Measurements from ENCODE around the gene WSB1.

Gene WSB1

DNA sequence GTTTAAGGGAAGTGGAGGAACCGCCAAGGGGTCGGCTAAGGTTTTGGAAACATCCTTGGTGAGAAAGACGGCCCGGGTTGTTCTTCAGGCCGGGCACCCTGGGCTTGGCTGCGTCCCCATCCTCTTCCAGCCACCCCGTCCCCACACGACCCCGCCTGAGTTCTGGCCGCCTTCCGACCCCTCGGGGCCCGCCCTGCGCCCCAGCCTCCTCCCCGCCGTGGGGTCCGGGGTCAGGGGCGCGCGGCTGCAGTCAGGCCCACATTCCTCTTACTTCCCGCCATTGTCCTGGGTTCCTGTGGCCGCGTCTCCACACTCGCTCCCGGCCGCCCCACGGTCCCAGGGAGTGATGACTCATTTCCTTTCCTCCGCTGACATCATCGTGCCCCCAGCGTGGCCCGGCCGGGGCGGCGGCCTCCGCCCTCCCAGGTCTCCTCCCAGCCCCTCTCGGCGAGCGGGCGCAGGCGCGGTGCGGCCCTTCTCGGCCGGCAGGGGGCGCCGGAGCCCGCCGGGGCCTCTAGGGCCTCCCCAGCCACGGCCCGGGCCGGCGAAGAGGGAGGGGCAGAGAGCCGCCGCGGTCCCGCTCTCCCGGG, 59.6 kb downstream of the WSB1 start (continued):
- TF ChIP-seq IKZF3 (tag by site-specific recombination; IDR thresholded peaks at IDR 0.05) (peak; percentile 99), ZNF366 (tag by site-specific recombination; conservative IDR thresholded peaks at IDR 0.05) (peak; percentile 60; the same call in 1 of the 2 replicates), SETDB1 (IDR thresholded peaks at IDR 0.05; ENCODE audit: insufficient read length, low read length) (no peak), ZNF768 (tag by site-specific recombination; IDR thresholded peaks at IDR 0.05) (no peak), ZNF529 (tag by site-specific recombination; IDR thresholded peaks at IDR 0.05; ENCODE audit: insufficient replicate concordance) (no peak), ZFP41 (tag by site-specific recombination; IDR thresholded peaks at IDR 0.05; ENCODE audit: borderline replicate concordance) (no peak), GLI4 (tag by site-specific recombination; IDR thresholded peaks at IDR 0.05) (peak; percentile 10; the same call in 1 of the 2 replicates), ZNF785 (tag by site-specific recombination; IDR thresholded peaks at IDR 0.05) (no peak), ZNF600 (tag by site-specific recombination; IDR thresholded peaks at IDR 0.05) (peak; percentile 10; the same call in 1 of the 2 replicates), ZFP37 (tag by site-specific recombination; IDR thresholded peaks at IDR 0.05) (peak; percentile 90; the same call in 1 of the 2 replicates), MZF1 (tag by site-specific recombination; IDR thresholded peaks at IDR 0.05; ENCODE audit: borderline replicate concordance) (no peak), ZNF184 (tag by site-specific recombination; IDR thresholded peaks at IDR 0.05) (peak; percentile 77; the same call in 1 of the 2 replicates), ZBTB21 (tag by site-specific recombination; IDR thresholded peaks at IDR 0.05) (peak; percentile 90), ZNF548 (tag by site-specific recombination; IDR thresholded peaks at IDR 0.05) (no peak), ZNF623 (tag by site-specific recombination; IDR thresholded peaks at IDR 0.05) (no peak), ZNF660 (tag by site-specific recombination; IDR thresholded peaks at IDR 0.05) (peak; percentile 95), MEIS1 (CRISPR knock-in tag; IDR thresholded peaks at IDR 0.05; ENCODE audit: borderline replicate concordance) (no peak), ZFHX2 (tag by site-specific recombination; conservative IDR thresholded peaks at IDR 0.05) (peak; percentile 71), ZNF221 (tag by site-specific recombination; IDR thresholded peaks at IDR 0.05; ENCODE audit: borderline replicate concordance) (no peak; the same call in 1 of the 2 replicates), ZNF654 (tag by site-specific recombination; IDR thresholded peaks at IDR 0.05; ENCODE audit: low read depth) (no peak)
- TF ChIP-seq, protein P1, sequence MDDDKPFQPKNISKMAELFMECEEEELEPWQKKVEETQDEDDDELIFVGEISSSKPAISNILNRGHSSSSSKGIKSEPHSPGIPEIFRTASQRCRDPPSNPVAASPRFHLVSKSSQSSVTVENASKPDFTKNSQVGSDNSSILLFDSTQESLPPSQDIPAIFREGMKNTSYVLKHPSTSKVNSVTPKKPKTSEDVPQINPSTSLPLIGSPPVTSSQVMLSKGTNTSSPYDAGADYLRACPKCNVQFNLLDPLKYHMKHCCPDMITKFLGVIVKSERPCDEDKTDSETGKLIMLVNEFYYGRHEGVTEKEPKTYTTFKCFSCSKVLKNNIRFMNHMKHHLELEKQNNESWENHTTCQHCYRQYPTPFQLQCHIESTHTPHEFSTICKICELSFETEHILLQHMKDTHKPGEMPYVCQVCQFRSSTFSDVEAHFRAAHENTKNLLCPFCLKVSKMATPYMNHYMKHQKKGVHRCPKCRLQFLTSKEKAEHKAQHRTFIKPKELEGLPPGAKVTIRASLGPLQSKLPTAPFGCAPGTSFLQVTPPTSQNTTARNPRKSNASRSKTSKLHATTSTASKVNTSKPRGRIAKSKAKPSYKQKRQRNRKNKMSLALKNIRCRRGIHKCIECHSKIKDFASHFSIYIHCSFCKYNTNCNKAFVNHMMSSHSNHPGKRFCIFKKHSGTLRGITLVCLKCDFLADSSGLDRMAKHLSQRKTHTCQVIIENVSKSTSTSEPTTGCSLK (tag by site-specific recombination; IDR thresholded peaks at IDR 0.05), result no peak
- TF ChIP-seq, protein P2, sequence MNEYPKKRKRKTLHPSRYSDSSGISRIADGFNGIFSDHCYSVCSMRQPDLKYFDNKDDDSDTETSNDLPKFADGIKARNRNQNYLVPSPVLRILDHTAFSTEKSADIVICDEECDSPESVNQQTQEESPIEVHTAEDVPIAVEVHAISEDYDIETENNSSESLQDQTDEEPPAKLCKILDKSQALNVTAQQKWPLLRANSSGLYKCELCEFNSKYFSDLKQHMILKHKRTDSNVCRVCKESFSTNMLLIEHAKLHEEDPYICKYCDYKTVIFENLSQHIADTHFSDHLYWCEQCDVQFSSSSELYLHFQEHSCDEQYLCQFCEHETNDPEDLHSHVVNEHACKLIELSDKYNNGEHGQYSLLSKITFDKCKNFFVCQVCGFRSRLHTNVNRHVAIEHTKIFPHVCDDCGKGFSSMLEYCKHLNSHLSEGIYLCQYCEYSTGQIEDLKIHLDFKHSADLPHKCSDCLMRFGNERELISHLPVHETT (tag by site-specific recombination; IDR thresholded peaks at IDR 0.05), result no peak
- TF ChIP-seq, protein P3, sequence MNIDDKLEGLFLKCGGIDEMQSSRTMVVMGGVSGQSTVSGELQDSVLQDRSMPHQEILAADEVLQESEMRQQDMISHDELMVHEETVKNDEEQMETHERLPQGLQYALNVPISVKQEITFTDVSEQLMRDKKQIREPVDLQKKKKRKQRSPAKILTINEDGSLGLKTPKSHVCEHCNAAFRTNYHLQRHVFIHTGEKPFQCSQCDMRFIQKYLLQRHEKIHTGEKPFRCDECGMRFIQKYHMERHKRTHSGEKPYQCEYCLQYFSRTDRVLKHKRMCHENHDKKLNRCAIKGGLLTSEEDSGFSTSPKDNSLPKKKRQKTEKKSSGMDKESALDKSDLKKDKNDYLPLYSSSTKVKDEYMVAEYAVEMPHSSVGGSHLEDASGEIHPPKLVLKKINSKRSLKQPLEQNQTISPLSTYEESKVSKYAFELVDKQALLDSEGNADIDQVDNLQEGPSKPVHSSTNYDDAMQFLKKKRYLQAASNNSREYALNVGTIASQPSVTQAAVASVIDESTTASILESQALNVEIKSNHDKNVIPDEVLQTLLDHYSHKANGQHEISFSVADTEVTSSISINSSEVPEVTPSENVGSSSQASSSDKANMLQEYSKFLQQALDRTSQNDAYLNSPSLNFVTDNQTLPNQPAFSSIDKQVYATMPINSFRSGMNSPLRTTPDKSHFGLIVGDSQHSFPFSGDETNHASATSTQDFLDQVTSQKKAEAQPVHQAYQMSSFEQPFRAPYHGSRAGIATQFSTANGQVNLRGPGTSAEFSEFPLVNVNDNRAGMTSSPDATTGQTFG (tag by site-specific recombination; IDR thresholded peaks at IDR 0.05; ENCODE audit: borderline replicate concordance), result no peak
- TF ChIP-seq, protein P4, sequence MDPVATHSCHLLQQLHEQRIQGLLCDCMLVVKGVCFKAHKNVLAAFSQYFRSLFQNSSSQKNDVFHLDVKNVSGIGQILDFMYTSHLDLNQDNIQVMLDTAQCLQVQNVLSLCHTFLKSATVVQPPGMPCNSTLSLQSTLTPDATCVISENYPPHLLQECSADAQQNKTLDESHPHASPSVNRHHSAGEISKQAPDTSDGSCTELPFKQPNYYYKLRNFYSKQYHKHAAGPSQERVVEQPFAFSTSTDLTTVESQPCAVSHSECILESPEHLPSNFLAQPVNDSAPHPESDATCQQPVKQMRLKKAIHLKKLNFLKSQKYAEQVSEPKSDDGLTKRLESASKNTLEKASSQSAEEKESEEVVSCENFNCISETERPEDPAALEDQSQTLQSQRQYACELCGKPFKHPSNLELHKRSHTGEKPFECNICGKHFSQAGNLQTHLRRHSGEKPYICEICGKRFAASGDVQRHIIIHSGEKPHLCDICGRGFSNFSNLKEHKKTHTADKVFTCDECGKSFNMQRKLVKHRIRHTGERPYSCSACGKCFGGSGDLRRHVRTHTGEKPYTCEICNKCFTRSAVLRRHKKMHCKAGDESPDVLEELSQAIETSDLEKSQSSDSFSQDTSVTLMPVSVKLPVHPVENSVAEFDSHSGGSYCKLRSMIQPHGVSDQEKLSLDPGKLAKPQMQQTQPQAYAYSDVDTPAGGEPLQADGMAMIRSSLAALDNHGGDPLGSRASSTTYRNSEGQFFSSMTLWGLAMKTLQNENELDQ (tag by site-specific recombination; IDR thresholded peaks at IDR 0.05; ENCODE audit: low read depth), result no peak
- TF ChIP-seq, protein P5, sequence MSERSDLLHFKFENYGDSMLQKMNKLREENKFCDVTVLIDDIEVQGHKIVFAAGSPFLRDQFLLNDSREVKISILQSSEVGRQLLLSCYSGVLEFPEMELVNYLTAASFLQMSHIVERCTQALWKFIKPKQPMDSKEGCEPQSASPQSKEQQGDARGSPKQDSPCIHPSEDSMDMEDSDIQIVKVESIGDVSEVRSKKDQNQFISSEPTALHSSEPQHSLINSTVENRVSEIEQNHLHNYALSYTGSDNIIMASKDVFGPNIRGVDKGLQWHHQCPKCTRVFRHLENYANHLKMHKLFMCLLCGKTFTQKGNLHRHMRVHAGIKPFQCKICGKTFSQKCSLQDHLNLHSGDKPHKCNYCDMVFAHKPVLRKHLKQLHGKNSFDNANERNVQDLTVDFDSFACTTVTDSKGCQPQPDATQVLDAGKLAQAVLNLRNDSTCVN (tag by site-specific recombination; optimal IDR thresholded peaks at IDR 0.05), result peak; percentile 92
- TF ChIP-seq, protein P6, sequence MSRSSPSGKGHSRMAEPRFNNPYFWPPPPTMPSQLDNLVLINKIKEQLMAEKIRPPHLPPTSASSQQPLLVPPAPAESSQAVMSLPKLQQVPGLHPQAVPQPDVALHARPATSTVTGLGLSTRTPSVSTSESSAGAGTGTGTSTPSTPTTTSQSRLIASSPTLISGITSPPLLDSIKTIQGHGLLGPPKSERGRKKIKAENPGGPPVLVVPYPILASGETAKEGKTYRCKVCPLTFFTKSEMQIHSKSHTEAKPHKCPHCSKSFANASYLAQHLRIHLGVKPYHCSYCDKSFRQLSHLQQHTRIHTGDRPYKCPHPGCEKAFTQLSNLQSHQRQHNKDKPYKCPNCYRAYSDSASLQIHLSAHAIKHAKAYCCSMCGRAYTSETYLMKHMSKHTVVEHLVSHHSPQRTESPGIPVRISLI (tag by site-specific recombination; IDR thresholded peaks at IDR 0.05), result no peak
- TF ChIP-seq, protein P7, sequence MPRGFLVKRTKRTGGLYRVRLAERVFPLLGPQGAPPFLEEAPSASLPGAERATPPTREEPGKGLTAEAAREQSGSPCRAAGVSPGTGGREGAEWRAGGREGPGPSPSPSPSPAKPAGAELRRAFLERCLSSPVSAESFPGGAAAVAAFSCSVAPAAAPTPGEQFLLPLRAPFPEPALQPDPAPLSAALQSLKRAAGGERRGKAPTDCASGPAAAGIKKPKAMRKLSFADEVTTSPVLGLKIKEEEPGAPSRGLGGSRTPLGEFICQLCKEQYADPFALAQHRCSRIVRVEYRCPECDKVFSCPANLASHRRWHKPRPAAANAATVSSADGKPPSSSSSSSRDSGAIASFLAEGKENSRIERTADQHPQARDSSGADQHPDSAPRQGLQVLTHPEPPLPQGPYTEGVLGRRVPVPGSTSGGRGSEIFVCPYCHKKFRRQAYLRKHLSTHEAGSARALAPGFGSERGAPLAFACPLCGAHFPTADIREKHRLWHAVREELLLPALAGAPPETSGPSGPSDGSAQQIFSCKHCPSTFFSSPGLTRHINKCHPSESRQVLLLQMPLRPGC (tag by site-specific recombination; IDR thresholded peaks at IDR 0.05), result peak; percentile 91

Measured in HEK293 (cell line).